Measurements from ENCODE around the gene ATG4B.

The ATG4B gene

DNA sequence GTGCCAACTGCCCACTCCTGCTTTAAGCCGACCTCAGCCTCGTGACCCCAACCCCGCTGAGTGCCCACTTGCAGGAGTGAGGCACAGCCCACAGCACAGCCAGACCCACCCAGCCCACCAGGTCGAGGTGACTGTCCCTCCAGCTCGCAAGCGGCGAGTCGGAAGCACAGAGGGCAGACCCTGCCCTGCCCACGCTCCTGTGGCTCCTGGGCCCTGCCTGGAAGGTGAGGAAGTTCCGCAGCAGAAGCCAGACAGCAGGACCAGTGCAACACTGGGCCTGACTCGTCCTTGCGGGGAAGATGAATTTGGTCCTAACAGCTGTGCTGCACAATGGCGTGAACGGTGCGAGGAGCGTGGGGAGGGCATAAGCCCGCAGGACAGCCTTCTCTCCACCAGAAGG is 39.2 kb downstream of the ATG4B start:
- peaks cover 91% of the 10 kb centered on the region for H3K36me3 ChIP-seq (ENCODE audit: insufficient read depth, low read length)

DNA sequence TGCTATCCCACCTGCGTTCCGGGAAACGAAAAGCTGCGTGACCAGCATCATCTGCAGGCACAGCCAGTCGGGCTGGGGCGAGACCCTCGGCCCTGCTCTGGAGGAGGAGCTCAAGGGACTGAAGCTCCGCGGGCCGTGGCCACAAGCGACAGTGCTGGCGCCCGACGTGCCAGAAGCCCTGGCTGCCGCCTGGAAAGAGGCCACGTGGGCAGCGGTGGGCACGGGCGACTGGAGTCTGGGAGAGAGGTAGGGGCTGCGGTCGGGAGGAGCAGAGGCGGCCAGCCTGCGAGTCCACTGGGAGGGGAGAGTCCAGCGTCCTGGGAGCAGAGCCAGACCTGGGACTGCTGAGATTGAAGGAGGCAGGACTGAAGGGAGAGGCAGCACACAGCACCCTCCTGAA is 39.9 kb downstream of the ATG4B start:
- no peak overlapping the region for H3K4me3 ChIP-seq (ENCODE audit: low read depth in 1 of 2, low read length in 2 of 2)
- H3K27ac ChIP-seq (ENCODE audit: low read length) = no peak overlapping the region
- H3K4me2 ChIP-seq (ENCODE audit: insufficient read depth, low read length) = no peak overlapping the region
- H3K27me3 ChIP-seq (ENCODE audit: insufficient read depth, low read length, poor library complexity) = no peaks in the 10 kb centered on the region
- DNase-seq (no peak), ATAC-seq (ENCODE audit: insufficient read depth, low read depth) (no peak)
- H3K4me1 ChIP-seq (ENCODE audit: insufficient read depth, low read length) = no peaks in the 10 kb centered on the region; the same call in 1 of the 2 replicates
- no peaks in the 10 kb centered on the region for H3K9me3 ChIP-seq (ENCODE audit: insufficient read depth, low read length, severe bottlenecking)
- H3K9ac ChIP-seq (ENCODE audit: low read depth, low read length) = no peak overlapping the region
- peaks cover 91% of the 10 kb centered on the region for H3K36me3 ChIP-seq (ENCODE audit: insufficient read depth, low read length)
- TF ChIP-seq EZH2 (IDR thresholded peaks at IDR 0.05; ENCODE audit: borderline replicate concordance, low read depth, low read length, severe bottlenecking) = no peak
- TF ChIP-seq, protein P1, sequence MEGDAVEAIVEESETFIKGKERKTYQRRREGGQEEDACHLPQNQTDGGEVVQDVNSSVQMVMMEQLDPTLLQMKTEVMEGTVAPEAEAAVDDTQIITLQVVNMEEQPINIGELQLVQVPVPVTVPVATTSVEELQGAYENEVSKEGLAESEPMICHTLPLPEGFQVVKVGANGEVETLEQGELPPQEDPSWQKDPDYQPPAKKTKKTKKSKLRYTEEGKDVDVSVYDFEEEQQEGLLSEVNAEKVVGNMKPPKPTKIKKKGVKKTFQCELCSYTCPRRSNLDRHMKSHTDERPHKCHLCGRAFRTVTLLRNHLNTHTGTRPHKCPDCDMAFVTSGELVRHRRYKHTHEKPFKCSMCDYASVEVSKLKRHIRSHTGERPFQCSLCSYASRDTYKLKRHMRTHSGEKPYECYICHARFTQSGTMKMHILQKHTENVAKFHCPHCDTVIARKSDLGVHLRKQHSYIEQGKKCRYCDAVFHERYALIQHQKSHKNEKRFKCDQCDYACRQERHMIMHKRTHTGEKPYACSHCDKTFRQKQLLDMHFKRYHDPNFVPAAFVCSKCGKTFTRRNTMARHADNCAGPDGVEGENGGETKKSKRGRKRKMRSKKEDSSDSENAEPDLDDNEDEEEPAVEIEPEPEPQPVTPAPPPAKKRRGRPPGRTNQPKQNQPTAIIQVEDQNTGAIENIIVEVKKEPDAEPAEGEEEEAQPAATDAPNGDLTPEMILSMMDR (IDR thresholded peaks at IDR 0.05; ENCODE audit: borderline replicate concordance, extremely low read depth, low read length, poor library complexity, severe bottlenecking) = no peak
- no peak overlapping the region for H2AFZ ChIP-seq (ENCODE audit: low read depth, low read length)
- H4K20me1 ChIP-seq (ENCODE audit: insufficient read depth, low read length) = peaks cover 39% of the 10 kb centered on the region
- H3K79me2 ChIP-seq (ENCODE audit: insufficient read depth, low read length) = peaks cover 29% of the 10 kb centered on the region

More for the DNA sequence above, 39.2 kb downstream of the ATG4B start:
- no peaks in the 10 kb centered on the region for H3K9me3 ChIP-seq (ENCODE audit: insufficient read depth, low read length, severe bottlenecking)
- H2AFZ ChIP-seq (ENCODE audit: low read depth, low read length) = no peak overlapping the region
- H3K9ac ChIP-seq (ENCODE audit: low read depth, low read length) = no peak overlapping the region
- H3K79me2 ChIP-seq (ENCODE audit: insufficient read depth, low read length) = peaks cover 21% of the 10 kb centered on the region
- no peaks in the 10 kb centered on the region; the same call in 1 of the 2 replicates for H3K4me1 ChIP-seq (ENCODE audit: insufficient read depth, low read length)
- no peak overlapping the region for H3K27ac ChIP-seq (ENCODE audit: low read length)
- ATAC-seq (ENCODE audit: insufficient read depth, low read depth) (0 out of 3 replicates have a peak, but pooled peaks have one; percentile 2), DNase-seq (no peak)
- H3K4me2 ChIP-seq (ENCODE audit: insufficient read depth, low read length) = no peak overlapping the region
- TF ChIP-seq, protein P1 (IDR thresholded peaks at IDR 0.05; ENCODE audit: borderline replicate concordance, extremely low read depth, low read length, poor library complexity, severe bottlenecking) = no peak
- no peak for TF ChIP-seq EZH2 (IDR thresholded peaks at IDR 0.05; ENCODE audit: borderline replicate concordance, low read depth, low read length, severe bottlenecking)
- H4K20me1 ChIP-seq (ENCODE audit: insufficient read depth, low read length) = peaks cover 35% of the 10 kb centered on the region
- H3K4me3 ChIP-seq (ENCODE audit: low read depth in 1 of 2, low read length in 2 of 2) = no peak overlapping the region
- H3K27me3 ChIP-seq (ENCODE audit: insufficient read depth, low read length, poor library complexity) = no peaks in the 10 kb centered on the region

DNA sequence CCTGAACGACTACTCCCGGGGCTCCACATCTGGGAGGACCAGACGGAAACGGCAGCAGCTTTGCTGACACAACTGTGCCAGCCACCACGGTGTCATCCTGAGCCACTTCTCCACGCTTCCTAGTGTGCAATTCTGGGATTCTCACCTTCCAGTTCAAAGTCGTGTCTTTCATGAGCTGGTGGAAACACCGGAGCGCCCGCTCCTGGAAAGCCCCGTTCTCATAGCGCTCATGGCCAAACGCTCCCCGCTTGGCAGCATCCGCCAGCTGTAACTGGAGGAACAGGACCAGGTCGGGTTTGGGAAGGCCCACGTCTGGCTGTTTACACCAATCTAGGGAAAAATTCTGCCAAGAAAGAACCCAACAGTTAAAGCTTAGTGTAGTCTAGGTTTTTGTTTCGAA is 40.8 kb downstream of the ATG4B start:
- Histone ChIP-seq H3K9me3 (ENCODE audit: insufficient read depth, low read length, severe bottlenecking) (no peaks in the 10 kb centered on the region), H3K27me3 (ENCODE audit: insufficient read depth, low read length, poor library complexity) (no peaks in the 10 kb centered on the region), H3K9ac (ENCODE audit: low read depth, low read length) (no peak overlapping the region), H2AFZ (ENCODE audit: low read depth, low read length) (no peak overlapping the region), H3K27ac (ENCODE audit: low read length) (no peak overlapping the region), H3K36me3 (ENCODE audit: insufficient read depth, low read length) (peaks cover 92% of the 10 kb centered on the region), H3K4me2 (ENCODE audit: insufficient read depth, low read length) (no peak overlapping the region), H4K20me1 (ENCODE audit: insufficient read depth, low read length) (peaks cover 37% of the 10 kb centered on the region), H3K4me1 (ENCODE audit: insufficient read depth, low read length) (no peaks in the 10 kb centered on the region; the same call in 1 of the 2 replicates), H3K4me3 (ENCODE audit: low read depth in 1 of 2, low read length in 2 of 2) (no peak overlapping the region), H3K79me2 (ENCODE audit: insufficient read depth, low read length) (peaks cover 37% of the 10 kb centered on the region)
- ATAC-seq (ENCODE audit: insufficient read depth, low read depth) (no peak), DNase-seq (no peak)
- TF ChIP-seq EZH2 (IDR thresholded peaks at IDR 0.05; ENCODE audit: borderline replicate concordance, low read depth, low read length, severe bottlenecking) = no peak
- TF ChIP-seq, protein P1 (IDR thresholded peaks at IDR 0.05; ENCODE audit: borderline replicate concordance, extremely low read depth, low read length, poor library complexity, severe bottlenecking) = no peak
